Measurements from ENCODE around the gene AAMP. TPM values are rescaled to one million over a fixed set of nuclear protein-coding genes. Genes with fewer than 3 reads are reported as not detected.

The AAMP gene
- total RNA-seq, 4 donors from 2014 or later = 91.8 to 151 (median 115) TPM

DNA sequence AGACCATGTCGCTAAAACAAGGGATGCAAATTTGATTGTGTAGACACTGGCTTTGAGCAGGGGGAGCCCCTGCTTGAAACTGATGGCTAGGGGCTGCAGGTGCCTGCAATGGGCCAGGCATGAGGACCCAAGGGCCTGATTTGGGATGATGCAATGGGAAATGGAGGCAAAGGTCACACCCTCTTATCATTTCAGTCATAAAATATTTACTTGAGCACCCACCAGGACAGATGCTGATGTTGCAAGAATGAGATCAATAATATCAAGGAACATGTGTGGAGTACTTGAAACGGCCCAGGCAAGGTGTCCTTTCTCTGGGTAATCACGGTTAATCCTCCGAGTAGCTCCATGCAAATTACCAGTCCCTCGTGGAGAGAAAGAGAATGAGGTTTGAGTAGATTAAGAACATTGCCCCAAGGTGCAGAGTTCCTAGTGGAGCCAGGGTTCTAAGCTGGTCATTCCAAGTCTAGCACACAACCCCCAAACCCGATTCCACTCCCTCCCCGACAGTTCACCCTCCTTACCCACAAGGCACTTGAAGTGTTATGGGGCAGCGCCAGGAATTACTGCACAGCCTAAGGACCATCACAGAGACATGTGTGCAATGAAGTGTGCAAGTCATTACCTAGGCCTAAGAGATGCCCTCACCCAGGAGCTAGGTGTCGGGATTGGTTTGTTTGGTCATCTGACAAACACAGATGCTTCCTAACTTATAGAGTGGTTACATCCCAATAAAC, 36.4 kb upstream of the AAMP start:
- TF ChIP-seq, protein P1, sequence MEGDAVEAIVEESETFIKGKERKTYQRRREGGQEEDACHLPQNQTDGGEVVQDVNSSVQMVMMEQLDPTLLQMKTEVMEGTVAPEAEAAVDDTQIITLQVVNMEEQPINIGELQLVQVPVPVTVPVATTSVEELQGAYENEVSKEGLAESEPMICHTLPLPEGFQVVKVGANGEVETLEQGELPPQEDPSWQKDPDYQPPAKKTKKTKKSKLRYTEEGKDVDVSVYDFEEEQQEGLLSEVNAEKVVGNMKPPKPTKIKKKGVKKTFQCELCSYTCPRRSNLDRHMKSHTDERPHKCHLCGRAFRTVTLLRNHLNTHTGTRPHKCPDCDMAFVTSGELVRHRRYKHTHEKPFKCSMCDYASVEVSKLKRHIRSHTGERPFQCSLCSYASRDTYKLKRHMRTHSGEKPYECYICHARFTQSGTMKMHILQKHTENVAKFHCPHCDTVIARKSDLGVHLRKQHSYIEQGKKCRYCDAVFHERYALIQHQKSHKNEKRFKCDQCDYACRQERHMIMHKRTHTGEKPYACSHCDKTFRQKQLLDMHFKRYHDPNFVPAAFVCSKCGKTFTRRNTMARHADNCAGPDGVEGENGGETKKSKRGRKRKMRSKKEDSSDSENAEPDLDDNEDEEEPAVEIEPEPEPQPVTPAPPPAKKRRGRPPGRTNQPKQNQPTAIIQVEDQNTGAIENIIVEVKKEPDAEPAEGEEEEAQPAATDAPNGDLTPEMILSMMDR (IDR thresholded peaks at IDR 0.05) = no peak
- TF ChIP-seq POLR2A (IDR thresholded peaks at IDR 0.05) = no peak
- Histone ChIP-seq H3K36me3 (no peaks in the 10 kb centered on the region), H3K4me3 (no peak overlapping the region), H3K9me3 (no peaks in the 10 kb centered on the region), H3K27ac (no peak overlapping the region), H3K27me3 (no peaks in the 10 kb centered on the region), H3K4me1 (peaks cover 0 to 8% (median 0%) of the 10 kb centered on the region in 4 donors)
- DNase-seq = no peak

DNA sequence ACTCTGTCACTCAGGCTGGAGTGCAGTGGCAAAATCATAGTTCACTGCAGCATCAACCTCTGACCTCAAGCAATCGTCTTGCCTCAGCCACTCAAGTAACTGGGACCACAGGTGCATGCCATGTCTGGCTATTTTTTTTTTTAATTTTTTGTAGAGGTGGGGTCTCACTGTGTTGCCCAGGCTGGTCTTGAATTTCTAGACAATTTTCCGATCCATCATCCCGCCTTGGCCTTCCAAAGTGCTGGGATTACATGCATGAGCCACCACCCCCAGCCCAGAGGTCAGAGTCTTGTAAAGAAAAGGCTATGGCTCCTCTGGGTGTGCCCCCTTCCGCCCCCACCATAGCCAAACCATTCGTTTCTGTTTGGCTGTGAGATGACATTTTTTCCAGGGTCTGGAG, 35.4 kb upstream of the AAMP start:
- Histone ChIP-seq H3K9me3 (no peaks in the 10 kb centered on the region), H3K27me3 (no peaks in the 10 kb centered on the region), H3K4me3 (no peak overlapping the region), H3K27ac (no peak overlapping the region), H3K4me1 (no peaks in the 10 kb centered on the region), H3K36me3 (no peaks in the 10 kb centered on the region)
- DNase-seq = no peak
- TF ChIP-seq POLR2A (IDR thresholded peaks at IDR 0.05) = no peak
- TF ChIP-seq, protein P1 (IDR thresholded peaks at IDR 0.05) = no peak

DNA sequence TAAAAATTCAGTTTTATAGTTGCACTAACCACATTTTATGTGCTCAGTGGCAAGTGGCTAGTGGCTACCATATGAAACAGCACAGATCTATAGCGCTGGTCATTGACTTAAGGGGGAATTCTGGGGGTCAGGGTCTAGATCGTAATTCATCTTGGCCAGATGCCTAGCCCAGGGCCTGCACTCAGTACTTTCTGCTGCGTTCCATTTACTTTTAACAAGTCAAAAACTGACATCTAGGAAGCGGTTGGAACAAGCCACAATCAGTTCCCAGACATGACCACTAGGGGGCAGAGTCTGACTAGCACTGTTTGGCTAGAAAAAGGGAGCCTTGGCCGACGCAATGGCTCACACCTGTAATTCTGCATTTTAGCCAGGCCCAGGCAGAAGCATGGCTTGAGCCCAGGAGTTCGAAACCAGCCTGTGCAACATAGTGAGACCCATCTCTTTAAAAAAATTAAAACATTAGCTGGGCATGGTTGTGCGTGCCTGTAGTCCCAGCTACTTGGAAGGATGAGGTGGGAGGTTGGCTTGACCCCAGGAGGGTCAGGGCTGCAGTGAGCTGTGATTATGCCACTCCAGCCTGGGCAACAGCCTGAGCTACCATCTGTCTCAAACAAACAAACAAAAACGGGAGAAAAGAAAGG, 31.4 kb upstream of the AAMP start:
- DNase-seq = peak; percentile 78 to 96 (median 88)
- TF ChIP-seq, protein P1 (IDR thresholded peaks at IDR 0.05) = peak; percentile 98 to 99 (median 98)
- no peak for TF ChIP-seq POLR2A (IDR thresholded peaks at IDR 0.05)
- H3K27me3 ChIP-seq = no peaks in the 10 kb centered on the region
- H3K4me1 ChIP-seq = no peaks in the 10 kb centered on the region
- no peak overlapping the region for H3K4me3 ChIP-seq
- no peaks in the 10 kb centered on the region for H3K9me3 ChIP-seq
- H3K27ac ChIP-seq = no peak overlapping the region
- H3K36me3 ChIP-seq = no peaks in the 10 kb centered on the region

DNA sequence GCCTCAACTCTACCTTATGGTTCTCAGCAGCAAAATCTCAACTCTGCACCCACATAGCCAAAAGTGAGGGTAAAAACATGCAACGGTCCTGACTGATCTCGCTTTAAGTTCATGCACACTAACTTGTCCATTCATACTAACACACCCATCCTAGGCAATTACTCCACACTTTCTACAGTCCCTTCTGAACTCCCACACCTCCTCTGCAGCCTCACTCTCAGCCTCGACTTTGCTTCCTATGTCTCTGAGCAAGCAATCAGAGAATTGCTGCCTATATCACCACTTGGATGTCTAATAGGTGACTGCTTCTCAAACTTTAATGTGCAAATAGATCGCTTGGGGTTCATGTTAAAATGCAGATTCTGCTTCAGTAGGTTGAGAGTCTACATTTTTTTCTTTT, 30.2 kb upstream of the AAMP start:
- Histone ChIP-seq H3K36me3 (no peaks in the 10 kb centered on the region), H3K4me1 (peaks cover 0 to 4% (median 0%) of the 10 kb centered on the region in 4 donors), H3K27ac (no peak overlapping the region), H3K4me3 (no peak overlapping the region), H3K9me3 (no peaks in the 10 kb centered on the region), H3K27me3 (no peaks in the 10 kb centered on the region)
- DNase-seq = no peak
- no peak for TF ChIP-seq POLR2A (IDR thresholded peaks at IDR 0.05)
- TF ChIP-seq, protein P1 (IDR thresholded peaks at IDR 0.05) = no peak

DNA sequence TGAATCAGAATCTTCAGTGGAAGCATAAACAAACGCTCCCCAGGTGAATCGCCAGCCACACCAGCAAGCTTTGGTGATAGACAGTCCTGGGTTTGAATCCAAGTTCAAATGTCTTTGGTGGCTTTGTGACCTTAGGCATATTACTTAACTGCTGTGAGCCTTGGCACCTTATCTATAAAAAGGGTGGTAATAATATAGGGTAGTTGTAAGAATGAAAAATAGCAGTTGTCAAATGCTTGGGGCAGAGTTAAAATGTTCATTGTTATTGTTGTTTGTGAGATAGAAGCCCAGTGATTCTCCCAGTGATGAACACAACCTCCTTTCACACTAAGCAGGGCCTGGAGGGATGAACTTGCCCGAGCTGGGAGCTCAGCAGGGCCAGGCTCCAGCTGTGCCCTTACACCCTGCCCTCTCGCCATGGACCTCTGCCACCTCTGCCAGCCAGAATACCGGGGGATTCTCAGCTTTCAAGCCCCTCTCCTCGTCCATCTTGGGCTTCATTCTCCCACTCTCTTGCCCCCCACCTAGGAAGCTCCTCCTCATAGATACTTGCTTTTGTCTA, 28.5 kb upstream of the AAMP start:
- Histone ChIP-seq H3K27ac (peak overlapping the region in 1 of 4 donors; percentile 48), H3K36me3 (no peaks in the 10 kb centered on the region), H3K27me3 (no peaks in the 10 kb centered on the region), H3K9me3 (no peaks in the 10 kb centered on the region), H3K4me1 (peaks cover 0 to 20% (median 11%) of the 10 kb centered on the region in 4 donors), H3K4me3 (no peak overlapping the region)
- TF ChIP-seq POLR2A (IDR thresholded peaks at IDR 0.05) = no peak
- TF ChIP-seq, protein P1 (IDR thresholded peaks at IDR 0.05) = no peak
- no peak for DNase-seq

All from Peyer's patch (tissue), 4 donors.